Measurements from ENCODE around the gene SNX13.
"Not testable (repeated sequence)": the region's sequence is repeated elsewhere in the genome, so short reads cannot be mapped to it uniquely, and the experiment has no call there.

The SNX13 gene

DNA sequence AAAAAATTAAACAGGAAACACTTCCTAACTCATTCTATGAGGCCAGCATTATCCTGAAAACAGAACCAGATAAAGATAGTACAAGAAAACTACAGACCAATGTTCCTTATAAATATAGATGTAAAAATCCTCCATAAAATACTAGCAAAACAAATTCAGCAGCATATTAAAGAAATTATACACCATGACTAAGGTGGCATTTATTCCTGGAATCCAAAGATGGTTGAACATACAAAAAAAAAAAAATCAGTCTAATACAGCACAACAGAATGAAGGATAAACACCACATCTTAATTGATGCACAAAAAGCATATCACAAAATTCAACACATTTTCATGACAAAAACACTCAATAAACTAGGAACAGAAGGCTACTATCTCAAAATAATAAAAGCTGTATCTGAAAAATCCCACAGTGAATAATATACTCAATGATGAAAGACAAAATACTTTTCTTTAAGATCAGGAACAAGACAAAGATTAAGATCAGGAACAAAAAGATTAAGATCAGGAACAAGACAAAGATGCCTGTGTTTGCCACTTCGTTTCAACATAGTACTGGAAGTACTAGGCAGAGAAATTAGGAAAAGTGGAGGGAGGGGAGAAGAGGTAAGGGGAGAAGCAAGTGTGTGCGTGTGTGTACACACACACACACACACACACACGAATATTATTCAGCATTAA lies 95.6 kb downstream of the SNX13 start:
- DNase-seq = no peak

DNA sequence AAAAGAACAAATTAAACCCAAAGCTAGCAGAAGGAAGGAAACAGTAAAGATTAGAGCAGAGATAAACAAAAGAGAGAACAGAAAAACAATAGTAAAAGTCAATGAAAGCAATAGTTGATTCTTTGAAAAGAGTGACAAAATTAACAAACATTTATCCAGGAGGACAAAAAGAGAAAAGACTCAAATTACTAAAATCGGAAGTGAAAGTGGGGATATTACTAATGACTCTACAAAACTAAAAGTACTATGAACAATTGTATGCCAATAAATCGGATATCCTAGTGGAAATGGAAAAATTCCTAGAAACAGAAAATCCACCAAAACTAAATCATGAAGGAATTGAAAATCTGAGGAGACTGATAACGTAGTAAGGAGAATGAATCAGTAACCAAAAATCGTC lies 96.3 kb downstream of the SNX13 start:
- DNase-seq = no peak

DNA sequence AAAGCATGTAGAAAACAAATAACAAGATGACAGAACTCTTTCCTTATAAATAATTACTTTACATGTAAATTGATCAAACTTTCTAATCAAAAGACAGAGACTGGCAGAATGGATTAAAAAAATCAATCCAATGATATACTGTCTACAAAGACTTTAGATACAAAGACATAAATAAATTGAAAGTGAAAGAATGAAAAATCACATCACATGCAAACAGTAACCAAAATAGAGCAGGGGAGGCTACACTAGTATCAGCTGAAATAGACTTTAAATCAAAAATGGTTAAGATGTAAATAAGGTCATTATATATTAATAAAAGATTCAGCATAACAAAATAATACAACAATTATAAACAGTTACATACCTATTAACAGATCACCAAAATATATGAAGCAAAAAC lies 97.3 kb downstream of the SNX13 start:
- DNase-seq = no peak

DNA sequence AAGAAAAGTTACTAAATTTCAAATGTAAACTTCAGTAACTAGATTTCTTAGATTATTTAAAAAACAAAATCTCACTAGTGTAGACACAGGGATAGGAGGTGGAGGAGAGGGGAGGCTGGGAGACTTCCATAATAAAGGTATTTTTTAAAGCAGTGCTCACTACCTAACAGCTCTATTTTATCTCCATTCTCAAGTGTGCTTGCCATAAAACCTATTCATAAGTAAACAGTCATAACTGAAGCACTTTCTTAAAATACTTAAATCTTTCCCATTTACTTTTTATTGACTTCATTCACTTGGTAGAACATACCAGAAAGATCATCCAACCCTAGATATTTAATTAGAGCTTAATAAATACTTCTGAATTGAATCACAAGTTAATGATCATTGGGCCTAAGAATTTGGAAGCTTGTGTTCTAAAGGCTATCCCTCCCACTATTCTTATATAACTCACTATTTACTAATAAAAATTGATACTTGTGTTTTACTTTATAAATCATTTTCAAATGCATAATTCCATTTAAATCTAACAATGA lies 107.4 kb downstream of the SNX13 start:
- no peak for DNase-seq

DNA sequence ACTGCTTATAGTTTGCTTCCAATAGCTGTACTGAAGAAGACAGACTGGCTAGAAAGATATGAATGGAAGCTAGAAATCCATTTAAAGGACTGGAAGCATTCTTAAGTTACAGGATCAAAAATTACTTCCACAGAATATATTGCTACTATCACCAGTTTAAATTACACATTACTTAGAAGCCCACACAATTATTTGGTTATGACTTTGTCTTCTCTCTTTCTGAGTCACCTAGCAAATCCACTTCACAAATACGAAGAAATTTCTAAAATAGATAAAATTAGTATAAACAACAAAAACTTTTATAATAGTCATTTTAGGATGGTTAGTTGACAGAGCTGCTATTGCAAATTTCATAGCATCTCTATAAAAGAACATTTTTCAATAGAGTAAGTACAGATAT lies 108.1 kb downstream of the SNX13 start:
- DNase-seq = no peak

DNA sequence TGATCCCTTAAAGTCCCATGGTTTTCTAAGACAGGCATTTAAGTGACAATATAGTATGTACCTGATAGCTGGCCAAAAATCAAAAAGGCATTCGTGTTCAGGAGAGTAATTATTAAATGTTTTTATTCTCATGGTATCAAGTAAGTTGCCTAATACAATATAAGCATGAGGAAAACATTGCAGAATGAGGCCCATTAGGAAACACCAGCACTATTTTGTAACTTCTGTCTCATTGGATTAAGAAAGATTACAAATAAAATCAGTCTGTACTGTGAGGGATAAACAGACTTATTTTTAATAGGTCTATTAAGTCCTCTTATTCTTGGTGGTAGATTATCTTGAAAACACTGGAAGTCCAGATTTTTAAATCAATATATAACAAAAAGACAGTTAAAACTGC lies 110.1 kb downstream of the SNX13 start:
- DNase-seq = no peak

DNA sequence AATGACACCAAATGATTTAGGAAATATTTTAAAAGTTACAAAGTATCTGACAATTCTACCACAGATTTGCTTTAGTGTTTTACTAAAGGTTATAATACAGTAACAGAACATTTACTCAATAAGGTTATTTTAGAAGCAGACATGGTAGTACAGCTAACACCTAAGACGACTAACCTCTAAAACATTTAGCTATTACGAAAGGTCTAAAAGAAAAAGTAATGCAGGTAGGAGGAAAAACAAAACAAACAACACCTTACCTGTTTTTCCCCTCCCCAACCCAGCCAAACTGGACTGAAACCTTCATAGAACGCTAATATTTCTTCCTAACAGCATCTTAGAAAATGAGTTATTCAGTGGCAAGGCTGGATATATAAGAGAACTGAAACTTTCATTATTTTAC lies 111.3 kb downstream of the SNX13 start:
- DNase-seq = no peak

DNA sequence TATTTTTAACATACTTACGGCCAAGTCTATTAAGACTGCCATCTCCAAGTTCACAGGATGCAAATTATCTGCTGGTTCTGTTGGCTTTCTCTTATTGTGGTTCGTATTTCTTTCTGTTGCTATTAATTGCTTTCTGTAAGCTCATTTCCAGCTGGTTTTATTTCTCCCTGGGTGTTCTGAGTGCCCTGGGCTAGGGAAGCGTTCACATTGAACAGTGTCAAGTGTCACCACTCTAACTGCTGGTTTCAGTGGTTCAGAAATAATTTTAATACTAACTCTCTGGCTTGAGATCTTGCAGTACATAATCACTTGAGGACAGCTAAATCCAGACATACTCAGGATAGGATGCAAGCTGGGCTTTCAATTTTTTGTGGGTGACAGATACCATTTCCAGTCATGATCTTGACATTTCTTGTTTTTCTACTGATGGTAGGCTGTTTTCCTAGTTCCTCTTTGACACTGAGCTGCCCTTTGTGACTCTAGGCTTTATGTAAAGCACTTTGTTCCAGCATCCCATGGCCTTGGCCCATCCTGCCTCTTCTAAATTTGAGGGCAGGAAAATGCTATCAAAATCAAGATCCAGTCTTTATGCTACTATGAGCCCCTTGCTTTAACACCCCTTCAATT lies 117.6 kb downstream of the SNX13 start:
- no peak for DNase-seq

DNA sequence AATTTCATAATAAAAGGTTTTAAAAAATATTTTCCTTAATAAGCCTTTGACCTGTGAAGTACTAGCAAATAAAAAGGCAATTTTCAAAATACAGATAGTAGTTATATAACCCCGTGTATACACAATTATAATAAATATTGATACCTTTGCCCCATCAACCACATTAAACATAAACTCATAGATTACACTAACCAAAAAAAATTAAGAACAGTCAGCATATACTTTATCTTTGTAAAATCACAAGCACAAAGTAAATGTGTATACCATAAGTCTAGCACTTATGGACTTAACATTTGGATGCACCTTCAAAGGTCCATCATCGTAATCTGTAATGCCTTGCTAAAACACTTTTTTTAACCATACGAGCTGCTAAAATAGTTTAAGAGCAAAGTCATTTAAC lies 123.4 kb downstream of the SNX13 start:
- no peak for DNase-seq

DNA sequence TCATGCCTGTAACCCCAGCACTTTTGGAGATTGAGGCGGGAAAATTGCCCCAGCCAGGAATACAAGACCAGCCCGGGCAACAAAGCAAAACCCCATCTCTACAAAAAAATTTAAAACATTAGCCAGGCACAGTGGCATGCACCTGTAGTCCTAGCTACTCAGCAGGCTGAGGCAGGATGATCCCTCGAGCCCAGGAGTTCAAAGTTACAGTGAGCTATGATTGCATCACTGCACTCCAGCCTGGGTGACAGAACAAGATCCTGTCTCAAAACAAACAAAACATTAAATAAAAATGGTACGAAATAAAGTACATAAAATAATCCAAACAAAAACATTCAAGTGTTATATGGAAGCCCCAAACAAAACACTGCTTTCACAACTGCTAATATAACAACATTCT lies 125.0 kb downstream of the SNX13 start:
- DNase-seq = no peak

DNA sequence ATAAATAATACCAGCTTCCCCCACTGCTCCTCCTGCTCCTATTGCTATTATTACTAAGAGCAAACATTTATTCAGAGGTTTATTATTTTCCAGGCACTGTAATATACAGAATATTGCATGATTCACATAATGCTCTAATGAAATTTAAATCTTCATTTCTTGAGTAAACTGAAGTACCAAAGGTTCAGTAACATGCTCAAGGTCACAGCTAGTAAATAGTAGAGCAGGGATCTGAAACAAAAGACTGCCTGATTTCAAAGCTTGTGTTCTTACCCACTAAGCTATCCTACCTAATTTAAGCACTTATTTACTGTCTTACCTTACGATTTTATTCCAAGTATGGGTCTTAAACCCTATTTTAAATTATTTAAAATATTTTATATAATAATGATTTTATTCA lies 126.2 kb downstream of the SNX13 start:
- DNase-seq = no peak

DNA sequence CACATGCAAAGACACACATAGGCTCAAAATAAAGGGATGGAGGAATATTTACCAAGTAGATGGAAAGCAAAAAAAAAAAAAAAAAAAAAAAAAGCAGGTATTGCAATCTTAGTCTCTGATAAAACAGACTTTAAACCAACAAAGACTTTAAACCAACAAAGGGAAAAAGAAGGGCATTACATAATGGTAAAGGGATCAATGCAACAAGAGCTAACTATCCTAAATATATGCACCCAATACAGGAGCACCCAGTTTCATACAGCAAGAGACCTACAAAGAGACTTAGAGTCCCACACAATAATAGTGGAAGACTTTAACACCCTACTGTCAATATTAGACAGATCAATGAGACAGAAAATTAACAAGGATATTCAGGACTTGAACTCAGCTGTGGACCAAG lies 131.1 kb downstream of the SNX13 start:
- DNase-seq = not testable (repeated sequence)

DNA sequence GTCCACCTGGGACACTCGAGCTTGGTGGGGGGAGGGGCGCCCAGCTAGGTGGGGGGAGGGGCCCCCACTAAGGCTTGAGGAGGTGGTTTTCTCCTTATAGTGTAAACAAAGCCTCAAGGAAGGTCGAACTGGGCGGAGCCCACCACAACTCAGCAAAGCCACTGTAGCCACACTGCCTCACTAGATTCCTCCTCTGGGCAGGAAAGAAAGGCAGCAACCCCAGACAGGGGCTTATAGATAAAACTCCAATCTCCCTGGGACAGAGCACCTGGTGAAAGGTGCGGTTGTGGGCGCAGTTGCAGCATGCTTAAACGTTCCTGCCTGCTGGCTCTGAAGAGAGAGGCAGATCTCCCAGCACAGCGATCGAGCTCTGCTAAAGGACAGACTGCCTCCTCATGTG lies 133.1 kb downstream of the SNX13 start:
- DNase-seq = no peak

DNA sequence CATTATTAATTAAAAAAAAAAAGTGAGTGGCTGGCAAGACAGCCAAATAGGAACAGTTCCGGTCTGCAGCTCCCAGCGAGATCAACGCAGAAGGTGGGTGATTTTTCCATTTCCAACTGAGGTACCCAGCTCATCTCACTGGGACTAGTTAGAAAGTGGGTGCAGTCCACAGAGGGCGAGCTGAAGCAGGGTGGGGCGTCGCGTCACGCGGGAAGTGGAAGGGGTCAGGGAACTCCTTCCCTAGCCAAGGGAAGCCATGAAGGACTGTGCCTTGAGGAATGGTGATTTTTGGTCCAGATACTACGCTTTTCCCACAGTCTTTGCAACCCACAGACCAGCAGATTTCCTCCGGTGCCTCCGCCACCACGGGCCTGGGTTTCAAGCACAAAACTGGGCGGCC lies 133.7 kb downstream of the SNX13 start:
- DNase-seq = no peak

DNA sequence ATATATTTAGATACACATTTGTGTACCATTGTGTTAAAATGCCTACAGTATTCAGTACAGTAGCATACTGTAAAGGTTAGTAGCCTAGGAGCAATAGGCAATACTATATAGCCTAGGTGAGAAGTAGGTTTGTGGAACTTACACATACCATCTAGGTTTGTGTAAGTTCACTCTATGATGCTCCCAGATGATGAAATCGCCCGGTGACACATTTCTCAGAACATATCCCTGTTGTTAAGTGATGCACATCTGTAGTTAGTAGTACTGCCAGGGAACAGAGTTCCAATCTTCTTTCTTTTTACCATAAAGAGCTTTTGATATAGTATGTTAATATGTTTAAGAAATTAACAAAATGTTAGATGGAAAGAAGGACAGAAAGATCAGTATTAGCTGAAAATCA lies 138.2 kb downstream of the SNX13 start:
- no peak for DNase-seq

DNA sequence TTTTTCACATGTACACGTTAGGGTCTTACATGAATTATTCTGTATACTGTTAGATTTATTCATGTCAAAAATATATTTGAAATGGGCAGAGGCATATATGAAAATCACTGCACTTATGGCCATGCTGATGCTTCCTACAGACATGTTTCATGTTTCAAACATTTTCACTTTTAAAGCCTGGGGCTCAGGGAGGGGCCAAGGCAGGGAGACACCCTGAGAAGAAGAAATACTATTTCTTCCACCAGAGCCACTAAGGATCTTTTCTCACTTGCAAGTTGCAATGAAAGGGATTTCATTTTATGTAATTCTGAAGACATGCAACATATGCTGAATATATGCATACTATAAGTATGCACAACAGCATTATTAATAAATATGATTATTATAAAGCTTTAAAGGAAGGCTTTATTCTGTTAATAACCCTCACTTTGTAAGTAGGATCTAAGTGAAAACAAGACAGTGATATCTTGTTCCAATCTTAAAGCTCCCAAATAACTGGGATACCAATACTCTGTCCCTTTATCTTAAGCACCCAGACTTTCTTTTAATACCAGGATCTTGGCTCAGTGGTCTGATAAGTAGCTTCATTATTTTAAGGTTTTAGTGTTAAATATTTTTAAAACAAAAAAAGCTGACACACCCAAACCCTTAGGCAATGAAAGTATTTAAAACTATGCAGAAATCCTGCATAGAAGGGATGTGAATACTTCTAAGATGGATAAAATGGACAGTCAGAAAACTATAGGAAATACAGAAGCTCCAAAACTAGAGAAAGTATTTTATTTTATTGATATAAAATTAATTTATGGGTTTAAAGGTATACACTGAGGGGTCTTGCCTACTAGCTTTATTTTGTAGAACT lies 148.0 kb downstream of the SNX13 start:
- no peak for DNase-seq

DNA sequence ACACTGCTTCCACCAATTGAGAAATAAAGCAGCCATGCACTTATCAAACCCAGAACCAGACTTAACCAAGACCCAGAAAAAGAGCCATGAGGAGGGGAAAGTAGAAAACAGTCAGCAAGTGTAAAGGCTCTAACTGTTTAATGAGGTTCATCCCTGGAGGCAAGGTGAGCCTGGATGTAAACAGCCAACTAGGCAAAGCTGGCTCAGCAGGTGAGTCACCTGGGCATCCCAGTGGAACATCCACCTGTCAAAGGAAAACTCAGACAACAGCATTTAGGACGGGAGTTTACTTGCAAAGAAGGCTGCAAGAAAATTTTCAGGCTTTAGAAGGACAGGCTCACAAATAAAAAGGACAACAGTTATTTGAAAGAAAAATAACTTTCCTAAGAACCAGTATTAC lies 153.0 kb downstream of the SNX13 start:
- DNase-seq = no peak

DNA sequence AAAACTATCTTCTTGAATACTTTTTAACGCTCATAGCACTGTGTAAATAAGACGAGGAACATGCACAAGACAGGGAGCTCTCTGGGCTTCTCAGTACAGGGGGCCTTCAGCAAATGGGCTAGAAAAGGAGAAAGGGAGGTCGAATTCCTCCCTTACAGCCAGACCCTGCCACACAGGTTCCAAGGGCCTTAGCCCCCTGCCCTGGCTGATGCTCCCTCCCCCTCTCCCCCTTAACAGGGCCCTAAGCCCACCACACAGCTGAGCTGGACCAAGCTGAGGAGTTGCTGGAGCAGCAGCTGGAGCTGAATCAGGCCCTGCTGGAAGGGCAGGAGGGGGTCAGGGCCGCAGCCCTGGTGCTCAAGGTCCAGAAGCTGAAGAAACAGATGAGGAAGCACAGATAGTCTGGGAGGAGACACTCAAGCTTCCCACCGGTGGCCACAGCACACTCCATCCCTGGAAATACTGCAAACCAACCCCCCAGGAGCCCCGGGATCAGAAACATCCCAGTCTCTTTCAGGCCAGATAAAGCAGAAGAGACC lies 153.9 kb downstream of the SNX13 start:
- no peak for DNase-seq

DNA sequence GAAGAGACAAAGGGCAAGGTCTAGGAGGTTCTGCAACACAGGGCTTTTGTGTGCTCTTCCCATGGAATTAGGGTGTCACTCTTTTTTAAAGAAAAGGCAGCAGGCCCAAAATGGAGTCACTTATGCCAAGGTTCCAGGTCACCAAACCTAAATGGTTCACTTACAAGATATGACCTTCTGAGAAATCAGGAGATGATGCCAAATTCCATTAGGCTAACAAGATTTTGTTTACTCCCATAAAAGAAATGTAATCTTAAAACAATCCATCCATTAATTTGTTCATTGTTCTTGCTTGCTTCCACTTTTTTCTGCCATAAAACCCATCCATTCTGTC lies 158.1 kb downstream of the SNX13 start:
- no peak for DNase-seq

DNA sequence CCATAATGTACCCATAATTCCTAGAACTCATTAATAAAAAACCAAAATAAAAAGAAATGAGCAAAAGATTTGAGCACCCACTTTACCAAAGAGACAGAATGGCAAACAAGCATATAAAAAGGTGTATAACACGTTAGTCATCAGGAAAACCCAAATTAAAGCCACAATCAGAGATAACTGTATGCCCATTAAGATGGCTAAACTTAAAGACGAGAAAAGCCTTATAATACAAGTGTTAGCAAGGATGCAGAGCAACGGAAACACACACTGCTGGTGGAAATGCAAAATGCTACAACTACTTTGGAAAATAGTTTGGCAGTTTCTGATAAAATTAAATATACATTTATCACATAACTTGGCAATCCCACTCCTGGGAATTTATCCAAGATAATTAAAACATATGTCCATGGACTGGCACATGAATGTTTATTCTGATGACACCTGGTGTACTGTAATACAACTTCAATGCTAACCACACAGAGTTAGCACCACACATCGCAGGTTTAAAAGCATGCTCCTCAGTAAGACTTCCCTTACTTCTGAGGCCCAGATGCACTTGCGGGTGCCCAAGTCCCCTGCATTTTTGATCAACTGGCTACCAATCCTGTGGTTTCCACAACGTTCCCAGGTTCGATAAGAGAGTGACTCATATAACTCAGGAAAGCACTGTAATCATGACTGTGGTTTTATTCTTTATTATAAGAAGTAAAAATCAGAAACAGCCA lies 158.6 kb downstream of the SNX13 start:
- DNase-seq = no peak

DNA sequence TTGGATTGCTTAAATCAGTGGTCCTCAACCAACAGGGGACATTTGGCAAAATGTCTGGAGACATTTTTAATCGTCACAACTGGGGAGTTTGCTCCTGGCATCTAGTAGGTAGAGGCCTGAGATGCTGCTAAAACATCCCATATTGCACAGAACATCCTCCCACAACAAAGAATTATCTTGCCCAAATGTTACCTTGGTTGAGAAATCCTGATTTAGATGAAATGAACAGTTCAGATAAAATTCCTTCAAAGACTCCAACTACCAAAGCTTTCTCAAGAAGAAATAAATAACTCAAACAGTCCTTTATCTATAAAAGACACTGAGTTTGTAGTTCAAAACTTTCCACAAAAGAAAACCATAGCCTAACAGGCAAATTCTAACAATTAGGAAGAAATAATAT lies 160.9 kb downstream of the SNX13 start:
- DNase-seq = no peak

DNA sequence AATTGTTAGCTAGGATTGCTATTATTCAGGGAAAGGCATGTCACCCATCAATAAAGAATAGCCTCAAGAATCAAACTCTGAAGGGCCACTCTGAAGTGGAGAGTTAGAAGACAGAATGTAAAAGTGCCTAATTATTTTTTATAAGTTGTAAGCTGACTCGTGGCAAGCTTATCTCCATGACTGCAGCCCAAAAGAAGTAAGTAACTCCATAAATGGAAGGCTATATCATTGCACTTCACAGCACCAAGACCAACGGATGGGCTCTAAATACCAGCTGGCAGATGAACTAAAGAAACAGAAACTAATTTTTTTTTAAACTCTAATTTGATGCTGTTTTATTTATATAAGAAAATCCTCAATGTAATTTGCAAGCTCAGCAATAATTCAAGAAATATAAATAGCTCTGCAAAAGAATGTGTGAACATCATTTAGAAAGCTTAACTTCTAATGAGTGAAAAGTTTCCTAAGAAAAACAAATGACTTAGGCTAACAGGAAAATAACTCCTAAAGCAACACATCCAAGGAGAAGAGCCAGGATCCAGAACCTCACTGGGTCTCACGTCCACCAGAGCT lies 165.5 kb downstream of the SNX13 start:
- no peak for DNase-seq

DNA sequence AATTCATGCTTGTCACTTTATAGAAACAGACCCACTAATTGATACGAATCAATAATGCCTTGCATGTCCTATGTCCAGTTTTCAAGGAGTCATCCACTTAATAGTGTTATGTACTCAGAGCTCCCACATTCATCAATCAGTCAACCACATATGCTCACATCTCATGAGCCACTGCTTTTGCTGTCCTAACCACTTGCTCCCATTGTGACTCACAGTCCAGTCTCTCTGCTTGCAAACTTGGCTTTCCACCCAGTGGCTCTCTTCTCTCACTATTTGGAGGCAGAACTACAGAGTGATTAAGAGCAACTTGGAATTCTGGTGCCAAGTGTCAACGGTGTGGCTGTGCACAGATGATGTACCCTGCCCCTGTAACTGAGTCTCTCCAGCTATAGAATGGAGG lies 166.0 kb downstream of the SNX13 start:
- no peak for DNase-seq
